ENCODE results near the gene PHYKPL.

- TF ChIP-seq, protein P1, sequence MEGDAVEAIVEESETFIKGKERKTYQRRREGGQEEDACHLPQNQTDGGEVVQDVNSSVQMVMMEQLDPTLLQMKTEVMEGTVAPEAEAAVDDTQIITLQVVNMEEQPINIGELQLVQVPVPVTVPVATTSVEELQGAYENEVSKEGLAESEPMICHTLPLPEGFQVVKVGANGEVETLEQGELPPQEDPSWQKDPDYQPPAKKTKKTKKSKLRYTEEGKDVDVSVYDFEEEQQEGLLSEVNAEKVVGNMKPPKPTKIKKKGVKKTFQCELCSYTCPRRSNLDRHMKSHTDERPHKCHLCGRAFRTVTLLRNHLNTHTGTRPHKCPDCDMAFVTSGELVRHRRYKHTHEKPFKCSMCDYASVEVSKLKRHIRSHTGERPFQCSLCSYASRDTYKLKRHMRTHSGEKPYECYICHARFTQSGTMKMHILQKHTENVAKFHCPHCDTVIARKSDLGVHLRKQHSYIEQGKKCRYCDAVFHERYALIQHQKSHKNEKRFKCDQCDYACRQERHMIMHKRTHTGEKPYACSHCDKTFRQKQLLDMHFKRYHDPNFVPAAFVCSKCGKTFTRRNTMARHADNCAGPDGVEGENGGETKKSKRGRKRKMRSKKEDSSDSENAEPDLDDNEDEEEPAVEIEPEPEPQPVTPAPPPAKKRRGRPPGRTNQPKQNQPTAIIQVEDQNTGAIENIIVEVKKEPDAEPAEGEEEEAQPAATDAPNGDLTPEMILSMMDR (IDR thresholded peaks at IDR 0.05) = no peak
- TF ChIP-seq EZH2phosphoT487 (IDR thresholded peaks at IDR 0.05) = no peak
Observed at GRCh38 chr5:178216779-178217178, 15.8 kb downstream of the PHYKPL start.
